Keratinocyte (primary cell): ENCODE measurements around the gene PKP2. TPM values are rescaled to one million over a fixed set of nuclear protein-coding genes. Genes with fewer than 3 reads are reported as not detected.
"Not testable (repeated sequence)": the region's sequence is repeated elsewhere in the genome, so short reads cannot be mapped to it uniquely, and the experiment has no call there.

Experiments
- DNase-seq: peaks from one replicate; pipeline ENCODE4 v3.0.0-alpha.2; 2011; ENCODE audit warnings: low read depth, missing footprints, low spot score
- FAIRE-seq: peaks from 2 replicates; lab custom pipeline; 2011; peaks lifted over from hg19 to GRCh38; lab: Jason Lieb, UNC
- H2AFZ ChIP-seq: 2 replicates; pipeline ENCODE4 v1.6.0; 2012; ENCODE audit warnings: low read length, control low read depth, inconsistent platforms; ENCODE audit not compliant: control insufficient read depth
- H3K27ac ChIP-seq: 2 replicates; pipeline ENCODE4 v1.5.1; 2011; ENCODE audit warnings: low read length; ENCODE audit not compliant: control insufficient read depth, insufficient read depth
- H3K27me3 ChIP-seq: 3 replicates; pipeline ENCODE4 v1.6.0; 2011; ENCODE audit warnings: low read length; ENCODE audit not compliant: control insufficient read depth, insufficient read depth; ENCODE audit errors: extremely low read depth
- H3K36me3 ChIP-seq, 2 experiments: 2 replicates in 1 of 2; 3 replicates in 1 of 2; pipeline ENCODE4 v1.5.1; 2011; ENCODE audit warnings: low read length in 2 of 2, mild to moderate bottlenecking in 1 of 2; ENCODE audit not compliant: control insufficient read depth in 2 of 2, insufficient read depth in 2 of 2; ENCODE audit errors: extremely low read depth in 1 of 2
- H3K4me1 ChIP-seq: 3 replicates; pipeline ENCODE4 v1.5.1; 2011; ENCODE audit warnings: low read length; ENCODE audit not compliant: control insufficient read depth, insufficient read depth; ENCODE audit errors: extremely low read depth
- H3K4me2 ChIP-seq: 3 replicates; pipeline ENCODE4 v1.6.0; 2011; ENCODE audit warnings: low read depth, low read length; ENCODE audit not compliant: control insufficient read depth, insufficient read depth; ENCODE audit errors: extremely low read depth
- H3K4me3 ChIP-seq, 3 experiments: fragments of 200-600 bp in 1 of 3; sonication (generic) in 1 of 3; 2 replicates in 2 of 3; 3 replicates in 1 of 3; pipeline ENCODE4 v1.5.1; 2011 to 2016; ENCODE audit warnings: low read length in 3 of 3, mild to moderate bottlenecking in 3 of 3, control low read depth in 2 of 3, inconsistent platforms in 1 of 3, low read depth in 1 of 3, mixed read lengths in 1 of 3, mixed run types in 1 of 3, moderate library complexity in 1 of 3; ENCODE audit not compliant: control insufficient read depth in 2 of 3, insufficient read depth in 2 of 3; ENCODE audit errors: extremely low read depth in 1 of 3
- H3K79me2 ChIP-seq: 2 replicates; pipeline ENCODE4 v1.6.0; 2012; ENCODE audit warnings: low read length; ENCODE audit not compliant: control insufficient read depth, insufficient read depth
- H3K9ac ChIP-seq: 3 replicates; pipeline ENCODE4 v1.6.0; 2011; ENCODE audit warnings: low read length; ENCODE audit not compliant: control insufficient read depth, insufficient read depth; ENCODE audit errors: extremely low read depth
- H3K9me1 ChIP-seq: 3 replicates; pipeline ENCODE4 v1.6.0; 2011; ENCODE audit warnings: low read length; ENCODE audit not compliant: control insufficient read depth, insufficient read depth; ENCODE audit errors: extremely low read depth
- H3K9me3 ChIP-seq: 2 replicates; pipeline ENCODE4 v1.5.1; 2012; ENCODE audit warnings: low read depth, low read length; ENCODE audit not compliant: control insufficient read depth
- H4K20me1 ChIP-seq: 3 replicates; pipeline ENCODE4 v1.6.0; 2011; ENCODE audit warnings: low read length; ENCODE audit not compliant: control insufficient read depth, insufficient read depth; ENCODE audit errors: extremely low read depth
- CTCF ChIP-seq, 3 experiments: IDR thresholded peaks in 1 of 3; conservative IDR thresholded peaks in 1 of 3; optimal IDR thresholded peaks in 1 of 3; 2 replicates in 2 of 3; 3 replicates in 1 of 3; pipeline versions ENCODE3 to v1.5.1; 2011; ENCODE audit warnings: low read length in 3 of 3, mild to moderate bottlenecking in 3 of 3, moderate library complexity in 2 of 3, control low read depth in 1 of 3, inconsistent platforms in 1 of 3; ENCODE audit not compliant: insufficient read depth in 2 of 3; ENCODE audit errors: extremely low read depth in 1 of 3
- EZH2 ChIP-seq: IDR thresholded peaks from one replicate; pipeline ENCODE4 v1.6.1; 2012; ENCODE audit warnings: inconsistent platforms, mild to moderate bottlenecking, low read length, moderate library complexity
- dilution Hi-C: fragments of 300-500 bp; cut with MboI; formaldehyde crosslinking; loops from one replicate; pipeline ENCODE4 v1.7.0; 2020; ENCODE audit warnings: low sequenced_read_pairs; ENCODE audit not compliant: extremely low pct_ligation_motif_present
- polyA plus RNA-seq, 5 experiments: library from polyadenylated mRNA; depleted of rRNA in 3 of 5; stranded (reverse) in 3 of 5; stranded (forward) in 1 of 5; unstranded in 1 of 5; fragments of >200 nt; gene quantifications; 1 replicate in 1 of 5; 2 replicates in 3 of 5; 3 replicates in 1 of 5; pipeline versions ENCODE4 v1.2.1 to v1.2.3, GENCODE V29; 2011 to 2012; ENCODE audit warnings: missing spikeins in 2 of 5, low read depth in 1 of 5, low replicate concordance in 1 of 5

The PKP2 gene
- polyA plus RNA-seq, 1 donor (not counting 4 experiments of a cell fraction or from before 2014, with no cell fraction given): 50.4 TPM

DNA sequence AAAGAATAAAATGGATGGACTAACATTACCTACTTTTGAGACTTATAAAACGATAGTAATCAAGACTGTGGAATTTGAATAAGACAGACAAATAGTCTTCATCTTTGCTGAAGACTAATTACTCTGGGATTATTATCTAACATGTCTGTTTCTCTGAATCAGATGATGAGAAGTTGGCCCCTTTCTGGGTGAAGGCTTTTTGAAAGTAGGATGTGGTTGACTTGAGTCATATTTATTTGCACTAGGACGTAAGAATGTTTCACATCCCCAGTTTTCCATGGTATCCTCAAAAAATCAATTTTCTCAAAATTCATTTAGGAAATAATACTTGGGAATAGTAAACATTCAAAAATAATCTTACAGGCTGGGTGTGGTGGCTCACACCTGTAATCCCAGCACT lies 31.8 kb downstream of the PKP2 start:
- no peak for FAIRE-seq
- Histone ChIP-seq H2AFZ (no peak overlapping the region), H3K9me3 (no peaks in the 10 kb centered on the region), H3K79me2 (peaks cover 40% of the 10 kb centered on the region), H4K20me1 (no peaks in the 10 kb centered on the region), H3K4me2 (no peak overlapping the region), H3K4me3 (no peak overlapping the region), H3K27ac (no peak overlapping the region), H3K27me3 (no peaks in the 10 kb centered on the region), H3K36me3 (peaks cover 10 to 13% of the 10 kb centered on the region in 2 experiments), H3K9ac (no peak overlapping the region), H3K9me1 (no peaks in the 10 kb centered on the region), H3K4me1 (peaks cover 16% of the 10 kb centered on the region)
- dilution Hi-C loops: no loop called here
- DNase-seq: no peak
- TF ChIP-seq CTCF (optimal IDR thresholded peaks at IDR 0.05 in 1 of 3, IDR thresholded peaks at IDR 0.05 in 1 of 3, conservative IDR thresholded peaks at IDR 0.05 in 1 of 3; ENCODE audit: extremely low read depth in 1 of 3, insufficient read depth in 2 of 3, low read length in 3 of 3): no peak
- no peak for TF ChIP-seq EZH2

DNA sequence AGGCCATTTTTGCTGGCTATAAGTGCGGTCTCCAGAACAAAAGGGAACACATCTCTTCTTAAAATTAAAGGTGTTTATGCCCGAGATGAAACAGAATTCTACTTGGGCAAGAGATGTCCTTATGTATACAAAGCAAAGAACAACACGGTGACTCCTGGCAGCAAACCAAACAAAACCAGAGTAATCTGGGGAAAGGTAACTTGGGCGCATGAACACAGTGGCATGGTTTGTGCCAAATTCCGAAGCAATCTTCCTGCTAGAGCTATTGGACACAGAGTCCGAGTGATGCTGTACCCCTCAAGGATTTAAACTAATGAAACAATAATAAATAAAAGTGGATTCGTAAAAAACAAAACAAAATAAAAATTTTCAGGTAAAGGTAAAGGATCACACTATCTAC lies 33.4 kb downstream of the PKP2 start:
- no peaks in the 10 kb centered on the region for H3K9me1 ChIP-seq
- peaks cover 4 to 9% of the 10 kb centered on the region in 2 experiments for H3K36me3 ChIP-seq
- dilution Hi-C loops: no loop called here
- FAIRE-seq (no peak), DNase-seq (no peak)
- no peak overlapping the region for H3K4me2 ChIP-seq
- no peak for TF ChIP-seq CTCF (optimal IDR thresholded peaks at IDR 0.05 in 1 of 3, IDR thresholded peaks at IDR 0.05 in 1 of 3, conservative IDR thresholded peaks at IDR 0.05 in 1 of 3; ENCODE audit: extremely low read depth in 1 of 3, insufficient read depth in 2 of 3, low read length in 3 of 3)
- TF ChIP-seq EZH2: no peak
- H3K79me2 ChIP-seq: peaks cover 48% of the 10 kb centered on the region
- no peaks in the 10 kb centered on the region for H4K20me1 ChIP-seq
- no peak overlapping the region for H3K27ac ChIP-seq
- H3K9me3 ChIP-seq: no peaks in the 10 kb centered on the region
- H3K27me3 ChIP-seq: no peaks in the 10 kb centered on the region
- H3K4me1 ChIP-seq: peaks cover 18% of the 10 kb centered on the region
- no peak overlapping the region for H3K9ac ChIP-seq
- no peak overlapping the region for H3K4me3 ChIP-seq
- no peak overlapping the region for H2AFZ ChIP-seq

- Histone ChIP-seq H3K79me2 (peaks cover 60% of the 10 kb centered on the region), H3K4me1 (peaks cover 18% of the 10 kb centered on the region)
- H3K9ac ChIP-seq, H3K4me2 ChIP-seq, H3K9me3 ChIP-seq, dilution Hi-C loops, DNase-seq, H2AFZ ChIP-seq, H3K27ac ChIP-seq, H3K9me1 ChIP-seq, H3K4me3 ChIP-seq, H3K27me3 ChIP-seq, H3K36me3 ChIP-seq, H4K20me1 ChIP-seq, FAIRE-seq: not testable (repeated sequence)
These were observed 34.9 kb downstream of the PKP2 start for GRCh38 chr12:32861658-32862057.
